Activated CD4-positive, alpha-beta T cell treated with anti-CD3 and anti-CD28 coated beads, Interleukin-2, amount 10 ng/mL, durations not matched to agents 7 days and 5 days (primary cell): Measurements from ENCODE around the gene YKT6. TPM values are rescaled to one million over a fixed set of nuclear protein-coding genes. Genes with fewer than 3 reads are reported as not detected.
"Not testable (repeated sequence)": the region's sequence is repeated elsewhere in the genome, so short reads cannot be mapped to it uniquely, and the experiment has no call there.

Experiments used
- CTCF ChIA-PET: fragments of 350-600 bp; sonication (Branson Sonifier 250); formaldehyde crosslinking; loops from one replicate; lab custom pipeline; 2021; ENCODE audit warnings: antibody characterized with exemption; lab: Charles Lee
- POLR2A ChIA-PET: fragments of 350-600 bp; sonication (Branson Sonifier 250); formaldehyde crosslinking; loops from one replicate; lab custom pipeline; 2021; ENCODE audit warnings: antibody characterized with exemption; lab: Charles Lee
- DNase-seq: peaks from one replicate; pipeline ENCODE4 v3.0.0-alpha.2; 2020
- H3K27ac Mint-ChIP-seq: one replicate; pipeline ENCODE4 v1.8.0; 2021; ENCODE audit warnings: mild to moderate bottlenecking, moderate library complexity, mixed read lengths
- H3K27me3 Mint-ChIP-seq: one replicate; pipeline ENCODE4 v1.8.0; 2021; ENCODE audit warnings: mixed read lengths
- H3K36me3 Mint-ChIP-seq: one replicate; pipeline ENCODE4 v1.8.0; 2021; ENCODE audit warnings: low read depth, mixed read lengths
- H3K4me1 Mint-ChIP-seq: one replicate; pipeline ENCODE4 v1.8.0; 2021; ENCODE audit warnings: mixed read lengths
- H3K4me3 Mint-ChIP-seq: one replicate; pipeline ENCODE4 v1.8.0; 2021; ENCODE audit warnings: mild to moderate bottlenecking, moderate library complexity, mixed read lengths
- H3K9me3 Mint-ChIP-seq: one replicate; pipeline ENCODE4 v1.8.0; 2021; ENCODE audit warnings: mixed read lengths
- total RNA-seq, 2 experiments: library from RNA; stranded (reverse); gene quantifications; one replicate each; pipeline ENCODE4 v1.2.3, GENCODE V29; 2021

The YKT6 gene
- total RNA-seq, 2 experiments from 2014 or later = 62.6 to 63.3 TPM

DNA sequence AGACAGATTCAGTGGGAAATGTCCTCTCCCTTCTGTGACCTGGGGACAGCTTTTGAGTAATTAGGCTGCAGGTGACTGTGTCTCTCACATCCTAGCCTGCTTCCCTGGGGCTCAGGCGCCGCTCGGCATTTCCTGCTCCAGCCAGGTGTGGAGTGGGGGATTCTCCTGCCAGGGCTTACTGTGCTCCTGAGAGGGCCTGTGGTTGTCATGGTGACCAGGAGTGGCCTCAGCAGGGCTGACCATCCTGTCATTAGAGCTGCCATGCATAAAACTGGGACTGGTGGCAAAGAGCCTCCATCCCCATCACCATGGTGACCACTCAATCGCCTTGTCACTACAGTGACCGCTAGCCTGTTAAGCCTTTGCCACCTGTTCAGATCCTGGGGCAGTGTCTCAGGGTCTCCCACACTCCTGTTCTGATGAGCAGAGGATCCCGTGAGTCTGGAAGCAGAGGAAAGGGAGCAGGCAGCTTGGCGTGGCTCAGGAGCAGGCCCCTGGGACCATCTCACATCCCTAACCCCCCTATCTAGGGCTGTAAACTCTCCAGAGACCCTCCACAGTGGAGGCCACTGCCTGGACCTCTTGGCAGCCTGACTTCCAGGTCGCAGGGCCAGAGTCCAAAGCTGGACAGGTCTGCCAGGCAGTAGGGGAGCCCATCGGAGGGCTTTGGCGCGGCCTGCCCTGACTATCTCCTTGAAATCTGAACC lies 11.3 kb upstream of the YKT6 start, which contains the start of gene GCK:
Gene GCK, minus strand, starts transcription at position 154 of the 707 bp plus-strand sequence. CDS start 486 bp downstream, outside the sequence.
- Mint-ChIP-seq H3K36me3 (no peaks in the 10 kb centered on the region), H3K9me3 (no peaks in the 10 kb centered on the region), H3K27ac (no peak within 1 kb of the TSS), H3K4me3 (no peak within 1 kb of the TSS), H3K27me3 (peaks cover 2% of the 10 kb centered on the region), H3K4me1 (no peaks in the 10 kb centered on the region)
- ChIA-PET CTCF (interaction anchor here (0.7 to 1.7 kb wide), 2 partner anchors 13 to 538 kb away, joined by 3 read pairs; no protein-coding TSS in a partner anchor), POLR2A (no interaction called here)
- no peak for DNase-seq

DNA sequence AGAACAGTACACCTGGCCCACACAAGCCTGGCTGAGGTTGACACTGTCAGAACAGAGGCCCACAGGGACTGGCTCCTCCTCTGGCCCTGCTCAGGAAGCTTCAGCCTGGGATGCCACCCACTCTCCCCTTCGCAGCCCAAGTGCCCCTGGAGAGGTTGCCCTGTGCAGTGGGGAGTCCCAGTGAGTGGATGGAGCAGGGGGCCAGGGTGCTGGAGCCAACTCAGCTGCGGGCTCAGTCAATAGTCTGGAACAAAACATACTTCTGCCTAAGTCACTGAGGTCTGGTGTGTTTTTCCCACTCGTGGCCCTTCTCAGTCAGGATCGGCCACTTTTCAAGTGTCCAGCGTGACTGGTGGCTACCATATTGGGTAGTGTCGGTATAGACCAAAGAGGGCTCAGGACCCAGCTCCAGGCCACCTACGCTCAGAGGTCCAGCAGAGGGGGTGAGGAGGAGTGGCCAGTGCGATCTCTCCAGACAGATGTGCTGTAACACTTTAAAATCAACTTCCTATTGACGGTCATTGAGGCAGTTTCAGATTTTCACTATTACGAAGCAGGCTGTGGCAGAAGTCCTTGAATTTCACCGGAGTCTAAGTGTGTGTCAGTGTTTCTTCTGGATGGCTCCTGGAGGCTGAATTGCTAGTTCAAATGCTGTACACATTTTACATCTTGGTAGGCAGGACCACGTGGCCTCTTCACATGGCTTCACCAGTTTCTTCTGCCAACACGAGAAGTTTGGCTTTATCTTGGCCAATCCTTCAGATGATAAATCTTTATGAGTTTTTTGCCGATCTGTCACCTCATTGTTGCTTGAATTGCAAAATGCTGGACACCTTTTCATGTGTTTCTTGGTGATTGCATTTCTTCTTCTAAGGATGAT lies 10.5 kb upstream of the YKT6 start:
- Mint-ChIP-seq H3K27me3 (peaks cover 2% of the 10 kb centered on the region), H3K4me1 (no peaks in the 10 kb centered on the region), H3K27ac (no peak overlapping the region), H3K9me3 (no peaks in the 10 kb centered on the region), H3K4me3 (no peak overlapping the region), H3K36me3 (no peaks in the 10 kb centered on the region)
- ChIA-PET POLR2A (no interaction called here), CTCF (interaction anchor here (1.7 kb wide), 1 partner anchor 12 kb away, joined by 3 read pairs; no protein-coding TSS in a partner anchor)
- no peak for DNase-seq

DNA sequence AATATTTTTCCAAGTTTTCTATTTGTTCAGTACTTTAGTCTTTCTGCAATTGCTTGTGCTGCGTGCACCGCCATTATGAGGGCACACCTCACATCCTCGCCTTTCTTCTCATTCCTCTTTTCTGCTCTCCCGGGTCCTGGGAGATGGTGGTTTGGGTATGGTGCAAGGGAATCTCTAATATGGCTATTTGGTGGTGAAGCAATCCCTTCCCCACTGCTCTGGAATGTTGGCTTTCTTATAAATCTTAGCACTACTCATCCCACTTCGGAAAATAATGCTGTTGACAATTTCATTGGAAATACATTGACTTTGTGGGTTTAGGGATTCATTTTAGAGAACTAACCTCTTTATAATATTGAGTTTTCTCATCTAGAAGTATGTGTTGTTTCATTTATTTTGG lies 9.6 kb upstream of the YKT6 start:
- ChIA-PET CTCF (no interaction called here), POLR2A (no interaction called here)
- Mint-ChIP-seq H3K36me3 (no peaks in the 10 kb centered on the region), H3K4me3 (no peak overlapping the region), H3K9me3 (no peaks in the 10 kb centered on the region), H3K27ac (no peak overlapping the region), H3K27me3 (peaks cover 2% of the 10 kb centered on the region), H3K4me1 (peaks cover 4% of the 10 kb centered on the region)
- DNase-seq = no peak

DNA sequence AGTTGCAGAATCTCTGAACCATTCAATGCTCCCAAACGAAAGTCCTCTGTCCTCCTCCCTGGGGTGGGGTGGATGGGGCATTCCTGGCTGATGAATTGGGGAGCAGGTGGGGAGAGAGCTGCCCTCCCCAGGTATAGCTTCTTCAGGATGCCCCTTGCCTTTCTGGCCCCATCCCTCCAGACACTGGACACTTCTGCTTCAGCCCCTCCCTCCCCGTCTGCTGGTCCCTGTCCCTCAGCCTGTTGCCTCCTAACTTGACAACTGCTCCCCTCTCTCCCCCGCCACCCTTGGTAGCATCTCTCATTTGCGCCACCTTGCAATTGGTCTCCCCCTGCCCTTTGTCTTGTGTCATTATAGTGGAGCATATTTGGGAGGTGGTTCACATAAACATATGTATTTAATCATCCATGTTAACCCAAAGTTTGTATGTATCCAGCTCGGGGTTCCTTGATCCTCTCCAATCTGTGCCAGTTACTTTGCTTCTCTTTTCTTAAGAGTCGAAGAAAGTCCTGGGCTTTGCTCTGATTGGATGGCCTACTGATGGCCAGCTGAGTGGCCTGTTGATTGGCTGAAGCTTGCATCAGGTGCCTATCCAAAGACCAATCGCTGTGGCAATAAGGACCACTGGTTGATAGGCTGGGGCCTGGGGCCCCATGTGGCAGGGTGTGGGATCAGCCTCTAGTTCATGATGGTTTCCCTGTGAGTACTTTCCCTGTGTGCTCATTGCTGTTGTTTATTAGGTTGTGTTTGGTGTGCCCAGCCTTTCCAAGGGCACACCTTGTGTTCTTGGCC lies 7.6 kb upstream of the YKT6 start:
- CTCF ChIA-PET = no interaction called here
- Mint-ChIP-seq H3K4me1 (peaks cover 7% of the 10 kb centered on the region), H3K4me3 (no peak overlapping the region), H3K36me3 (no peaks in the 10 kb centered on the region), H3K27me3 (peaks cover 11% of the 10 kb centered on the region), H3K9me3 (no peaks in the 10 kb centered on the region), H3K27ac (no peak overlapping the region)
- POLR2A ChIA-PET = no interaction called here
- no peak for DNase-seq

DNA sequence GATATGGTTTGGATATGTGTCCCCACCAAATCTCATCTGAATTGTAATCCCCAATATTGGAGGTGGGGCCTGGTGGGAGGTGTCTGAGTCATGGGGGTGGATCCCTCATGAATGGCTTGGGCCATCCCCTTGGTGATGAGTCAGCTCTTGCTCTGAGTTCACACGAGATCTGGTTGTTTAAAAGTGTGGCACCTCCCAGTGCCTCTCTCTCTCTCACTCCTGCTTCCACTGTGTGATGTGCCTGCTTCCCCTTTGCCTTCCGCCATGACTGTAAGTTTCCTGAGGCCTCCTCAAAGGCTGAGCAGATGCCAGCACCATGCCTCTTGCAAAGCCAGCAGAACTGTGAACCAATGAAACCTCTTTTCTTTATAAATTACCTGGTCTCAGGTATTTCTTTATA lies 6.7 kb upstream of the YKT6 start:
- ChIA-PET CTCF (no interaction called here), POLR2A (no interaction called here)
- DNase-seq = no peak
- no peak overlapping the region for H3K27ac Mint-ChIP-seq
- peaks cover 7% of the 10 kb centered on the region for H3K4me1 Mint-ChIP-seq
- peaks cover 11% of the 10 kb centered on the region for H3K27me3 Mint-ChIP-seq
- no peaks in the 10 kb centered on the region for H3K9me3 Mint-ChIP-seq
- H3K36me3 Mint-ChIP-seq = no peaks in the 10 kb centered on the region
- H3K4me3 Mint-ChIP-seq = no peak overlapping the region

DNA sequence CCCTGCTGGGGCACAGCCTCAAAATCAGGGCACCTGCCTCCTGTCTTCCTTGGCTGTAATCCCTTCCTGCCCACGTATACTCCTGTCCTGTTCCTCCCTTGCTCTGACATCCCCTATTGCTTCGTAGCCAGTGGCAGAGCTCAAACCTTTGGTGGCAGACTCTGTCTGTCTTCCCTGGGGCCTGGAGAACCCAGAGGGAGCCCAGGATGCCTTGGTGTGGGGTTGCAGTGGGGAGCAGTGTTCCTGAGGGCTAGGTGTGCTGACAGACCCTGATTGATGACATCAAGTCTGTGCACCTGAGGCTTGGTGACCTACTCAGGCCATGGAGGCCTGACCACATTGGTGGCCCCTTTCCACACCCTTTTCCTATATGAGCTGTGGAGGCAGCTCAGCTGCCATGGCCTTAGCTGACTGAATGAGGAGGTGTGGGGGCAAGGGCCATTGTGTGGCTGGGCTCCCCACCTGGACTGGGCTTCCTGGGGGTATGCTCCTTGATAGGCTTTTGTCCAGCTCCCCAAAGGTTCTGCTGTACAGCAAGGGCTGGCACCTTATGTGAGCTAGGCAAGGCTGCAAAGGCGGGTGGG lies 6.1 kb upstream of the YKT6 start:
- no peaks in the 10 kb centered on the region for H3K9me3 Mint-ChIP-seq
- peaks cover 11% of the 10 kb centered on the region for H3K27me3 Mint-ChIP-seq
- H3K36me3 Mint-ChIP-seq = no peaks in the 10 kb centered on the region
- H3K4me3 Mint-ChIP-seq = no peak overlapping the region
- POLR2A ChIA-PET = no interaction called here
- CTCF ChIA-PET = no interaction called here
- no peak for DNase-seq
- H3K27ac Mint-ChIP-seq = no peak overlapping the region
- H3K4me1 Mint-ChIP-seq = peaks cover 7% of the 10 kb centered on the region

DNA sequence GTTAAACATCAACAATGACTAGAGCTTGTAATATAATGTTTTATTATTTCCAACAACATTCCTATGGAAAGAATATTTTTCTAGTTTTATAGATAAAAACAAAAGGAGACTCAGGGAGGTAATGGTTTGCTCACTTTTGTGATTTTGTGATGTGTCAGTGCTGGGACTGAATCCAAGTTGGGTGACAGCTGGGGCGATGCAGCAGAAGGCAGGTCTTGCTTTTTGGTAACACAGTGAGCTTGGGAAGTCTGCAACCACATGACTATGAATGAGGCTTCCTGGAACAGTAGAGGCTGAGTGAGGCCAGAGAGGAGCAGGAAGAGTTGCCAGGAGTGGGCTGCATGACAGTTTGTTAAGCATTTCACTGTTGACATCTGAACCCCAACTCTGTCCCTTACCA lies 4.9 kb upstream of the YKT6 start:
- Mint-ChIP-seq H3K27ac (no peak overlapping the region), H3K4me1 (peaks cover 11% of the 10 kb centered on the region), H3K27me3 (peaks cover 11% of the 10 kb centered on the region), H3K4me3 (no peak overlapping the region), H3K9me3 (no peaks in the 10 kb centered on the region), H3K36me3 (no peaks in the 10 kb centered on the region)
- POLR2A ChIA-PET = no interaction called here
- CTCF ChIA-PET = interaction anchor here (0.9 to 2.0 kb wide), 3 partner anchors 10 to 115 kb away, joined by 4 to 5 read pairs (median 5); no protein-coding TSS in a partner anchor
- no peak for DNase-seq

DNA sequence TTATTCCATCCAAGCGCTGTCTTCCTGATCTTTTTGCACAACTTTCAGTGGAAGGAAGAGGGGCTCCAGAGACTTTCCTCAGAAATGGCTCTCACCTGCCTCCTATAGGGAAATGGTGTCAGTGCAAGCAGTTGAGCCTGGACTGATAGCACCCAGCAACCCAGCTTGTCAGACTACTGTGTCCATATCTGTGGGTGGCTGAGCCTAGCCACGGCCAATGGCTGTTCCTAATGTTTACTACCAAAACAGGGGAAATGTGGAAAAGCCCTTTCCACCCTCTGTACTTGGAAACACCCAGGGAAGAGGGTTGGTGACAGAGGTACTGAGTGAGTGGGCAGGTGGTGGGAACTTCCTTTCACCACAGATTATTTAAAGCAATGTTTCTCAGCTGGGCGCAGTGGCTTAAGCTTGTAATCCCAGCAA lies 4.3 kb upstream of the YKT6 start:
- POLR2A ChIA-PET = interaction anchor here (0.6 kb wide), 1 partner anchor 112 kb away, joined by 8 read pairs; no protein-coding TSS in a partner anchor
- peaks cover 9% of the 10 kb centered on the region for H3K27me3 Mint-ChIP-seq
- H3K27ac Mint-ChIP-seq = no peak overlapping the region
- H3K4me3 Mint-ChIP-seq = no peak overlapping the region
- CTCF ChIA-PET = interaction anchor here (1.7 to 2.0 kb wide), 2 partner anchors 9 to 116 kb away, joined by 5 read pairs; no protein-coding TSS in a partner anchor
- peak; percentile 45 for DNase-seq
- no peaks in the 10 kb centered on the region for H3K36me3 Mint-ChIP-seq
- H3K4me1 Mint-ChIP-seq = peaks cover 12% of the 10 kb centered on the region
- no peaks in the 10 kb centered on the region for H3K9me3 Mint-ChIP-seq

DNA sequence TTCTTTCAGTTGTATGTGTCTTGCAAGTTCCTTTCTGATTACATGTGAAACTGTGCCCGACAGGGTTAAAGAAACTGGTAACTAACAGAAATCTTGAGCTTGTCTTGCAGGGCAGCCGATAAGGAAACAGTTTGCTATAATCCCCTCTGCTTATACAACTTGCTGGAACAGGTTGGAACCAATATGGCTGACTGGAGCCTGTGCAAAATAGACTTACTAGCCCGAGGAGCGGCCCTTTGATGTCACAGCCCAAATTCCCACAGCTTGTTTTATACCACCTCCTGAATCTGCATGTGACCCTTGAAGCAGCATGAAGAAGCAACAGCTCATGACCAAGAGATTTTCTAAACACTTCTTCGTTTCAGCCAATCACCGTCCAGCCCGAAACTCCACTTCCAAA lies 3.3 kb upstream of the YKT6 start:
- Mint-ChIP-seq H3K9me3 (no peaks in the 10 kb centered on the region), H3K4me3 (no peak overlapping the region), H3K36me3 (no peaks in the 10 kb centered on the region), H3K4me1 (peaks cover 22% of the 10 kb centered on the region), H3K27ac (no peak overlapping the region), H3K27me3 (peaks cover 9% of the 10 kb centered on the region)
- DNase-seq = no peak
- CTCF ChIA-PET = interaction anchor here (2.0 kb wide), 1 partner anchor 8 kb away, joined by 5 read pairs; no protein-coding TSS in a partner anchor
- POLR2A ChIA-PET = no interaction called here

DNA sequence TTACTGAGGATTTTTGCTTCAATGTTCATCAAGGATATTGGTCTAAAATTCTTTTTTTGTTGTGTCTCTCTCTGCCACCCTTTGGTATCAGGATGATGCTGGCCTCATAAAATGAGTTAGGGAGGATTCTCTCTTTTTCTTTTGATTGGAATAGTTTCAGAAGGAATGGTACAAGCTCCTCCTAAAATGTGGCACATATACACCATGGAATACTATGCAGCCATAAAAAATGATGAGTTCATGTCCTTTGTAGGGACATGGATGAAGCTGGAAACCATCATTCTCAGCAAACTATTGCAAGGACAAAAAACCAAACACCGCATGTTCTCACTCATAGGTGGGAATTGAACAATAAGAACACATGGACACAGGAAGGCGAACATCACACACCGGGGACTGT lies 615 bp upstream of the YKT6 start:
- peaks cover 34% of the 10 kb centered on the region for H3K4me1 Mint-ChIP-seq
- not testable (repeated sequence) for DNase-seq, H3K9me3 Mint-ChIP-seq, H3K27ac Mint-ChIP-seq, H3K27me3 Mint-ChIP-seq
- H3K4me3 Mint-ChIP-seq = peak overlapping the region; percentile 41
- CTCF ChIA-PET = interaction anchor here (0.6 to 2.0 kb wide), 8 partner anchors 12 to 289 kb away, joined by 3 to 6 read pairs (median 4); partner anchors contain the start of gene NUDCD3
- POLR2A ChIA-PET = interaction anchor here (0.5 to 0.7 kb wide), 2 partner anchors 103 to 175 kb away, joined by 3 read pairs; no protein-coding TSS in a partner anchor
- peaks cover 15% of the 10 kb centered on the region for H3K36me3 Mint-ChIP-seq

DNA sequence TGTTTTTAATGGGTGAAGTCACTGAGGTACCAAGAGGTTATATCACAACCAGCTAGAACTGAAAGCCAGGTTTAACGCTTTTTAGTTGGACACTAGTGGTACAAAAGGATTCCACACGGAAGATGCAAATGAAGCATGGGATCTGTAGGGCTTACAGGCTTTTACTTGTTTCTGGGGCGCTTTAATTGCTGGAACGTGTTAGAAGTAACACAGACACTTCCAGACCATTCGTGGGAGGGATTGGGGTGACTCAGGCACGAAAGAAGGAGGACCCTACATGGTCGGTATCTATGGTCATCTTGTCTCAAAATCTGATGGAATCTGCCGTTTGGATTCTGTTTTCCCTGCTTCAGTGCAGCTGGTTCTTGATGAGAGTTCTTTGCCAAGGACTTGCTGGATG lies 1.0 kb downstream of the YKT6 start:
- DNase-seq = no peak
- H3K27me3 Mint-ChIP-seq = peaks cover 9% of the 10 kb centered on the region
- CTCF ChIA-PET = interaction anchor here (1.4 to 2.0 kb wide), 4 partner anchors 10 to 296 kb away, joined by 3 to 6 read pairs (median 6); partner anchors contain the start of gene NUDCD3
- peaks cover 27% of the 10 kb centered on the region for H3K4me1 Mint-ChIP-seq
- H3K27ac Mint-ChIP-seq = peak overlapping the region; percentile 89
- peaks cover 20% of the 10 kb centered on the region for H3K36me3 Mint-ChIP-seq
- H3K4me3 Mint-ChIP-seq = peak overlapping the region; percentile 86
- POLR2A ChIA-PET = no interaction called here
- H3K9me3 Mint-ChIP-seq = no peaks in the 10 kb centered on the region

DNA sequence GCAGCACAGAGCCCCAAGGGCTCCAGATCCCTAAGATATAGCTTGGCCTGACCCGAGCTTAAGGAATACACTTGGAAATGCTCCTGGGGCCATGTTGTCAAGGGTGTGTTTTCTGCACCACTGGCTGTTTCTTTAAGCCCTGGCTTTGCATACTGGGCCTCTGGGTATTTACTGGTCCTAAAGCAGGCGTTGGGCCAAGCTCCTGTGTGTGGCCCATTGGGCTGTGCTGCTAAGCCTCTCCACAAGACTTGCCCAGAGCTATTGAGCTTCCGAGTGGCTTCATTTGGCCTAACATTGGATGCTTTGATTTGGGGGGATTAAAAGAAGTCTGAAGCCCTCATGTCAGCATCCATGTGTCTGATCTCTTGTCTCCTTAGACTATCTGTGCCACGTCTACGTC lies 5.2 kb downstream of the YKT6 start:
- no peaks in the 10 kb centered on the region for H3K9me3 Mint-ChIP-seq
- H3K4me1 Mint-ChIP-seq = peaks cover 23% of the 10 kb centered on the region
- POLR2A ChIA-PET = no interaction called here
- DNase-seq = no peak
- H3K27ac Mint-ChIP-seq = no peak overlapping the region
- CTCF ChIA-PET = interaction anchor here (1.2 kb wide), 1 partner anchor 9 kb away, joined by 5 read pairs; no protein-coding TSS in a partner anchor
- H3K36me3 Mint-ChIP-seq = peaks cover 44% of the 10 kb centered on the region
- H3K27me3 Mint-ChIP-seq = no peaks in the 10 kb centered on the region
- H3K4me3 Mint-ChIP-seq = no peak overlapping the region
